Measurements from ENCODE around the gene ANAPC15. TPM values are rescaled to one million over a fixed set of nuclear protein-coding genes. Genes with fewer than 3 reads are reported as not detected.

ANAPC15 gene
- total and polyA plus RNA-seq, 9 of the 15 experiments (the other 6 are each of a cell fraction or from before 2014, with no cell fraction given) = 53.0 to 254 (median 75.7) TPM

DNA sequence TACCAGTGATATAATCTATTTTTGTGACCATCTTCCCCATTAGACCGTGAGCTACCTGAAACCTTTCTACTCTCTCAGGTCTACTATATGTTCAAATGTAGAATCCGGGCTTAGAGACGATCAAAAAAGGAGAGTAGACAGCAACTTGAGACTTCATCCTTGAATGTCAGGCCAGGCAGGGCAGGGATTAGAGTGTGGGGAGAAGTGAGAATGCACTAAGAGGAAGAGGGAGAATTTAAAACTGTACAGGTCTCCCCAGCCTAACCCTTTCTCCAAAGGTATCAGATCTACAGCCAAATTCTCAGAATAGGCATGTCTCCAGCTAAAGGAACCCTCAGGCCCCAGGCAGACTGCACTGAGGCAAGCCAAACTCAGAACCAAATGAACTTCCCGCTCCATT is 10.3 kb downstream of the ANAPC15 start:
- FAIRE-seq (no peak), ATAC-seq (no peak; the same call in 2 of the 3 replicates), DNase-seq (ENCODE audit: extremely low read depth in 1 of 4, low spot score in 3 of 4) (peak in 1 of 4 experiments; percentile 14)
- Histone ChIP-seq H3K9me3 (replicated peaks; ENCODE audit: control insufficient read depth, insufficient read depth, low read depth, low read length) (no peaks in the 10 kb centered on the region), H3K4me3 (peak overlapping the region; percentile 77), H3K4me1 (replicated peaks in 1 of 2; ENCODE audit: control insufficient read depth in 2 of 2, insufficient read depth in 2 of 2, low read length in 2 of 2) (peaks cover 14 to 39% of the 10 kb centered on the region in 2 experiments), H4K20me1 (replicated peaks; ENCODE audit: control insufficient read depth, insufficient read depth, low read length) (no peaks in the 10 kb centered on the region), H2AFZ (ENCODE audit: low read depth, low read length) (no peak overlapping the region), H3K27ac (ENCODE audit: extremely low read depth, low read depth, low read length) (peak overlapping the region; percentile 95), H3K79me2 (ENCODE audit: control insufficient read depth, insufficient read depth, low read length) (peaks cover 43% of the 10 kb centered on the region), H3K27me3 (ENCODE audit: control insufficient read depth in 2 of 2, insufficient read depth in 2 of 2, low read length in 2 of 2) (no peaks in the 10 kb centered on the region), H3K4me2 (ENCODE audit: insufficient read depth, low read length) (peak overlapping the region; percentile 95), H3K9me1 (ENCODE audit: control insufficient read depth, insufficient read depth, low read length) (no peaks in the 10 kb centered on the region), H3K9ac (ENCODE audit: insufficient read depth in 1 of 2, low read depth in 2 of 2, low read length in 2 of 2) (peak overlapping the region; percentile 96 to 98), H3K36me3 (ENCODE audit: control insufficient read depth, insufficient read depth, low read length) (peaks cover 50% of the 10 kb centered on the region)
- intact Hi-C loops (cut with micrococcal nuclease) (loop anchor here (5.0 kb wide), 1 partner anchor 330 kb away; the partner anchor contains the start of gene CLPB), in situ Hi-C loops (cut with MboI) (no loop called here)
- WGBS (ENCODE audit: insufficient coverage, low coverage, missing lambda C conversion rate) = 0% methylated on average over 4 of the region's 4 CpGs
- POLR2A ChIA-PET = interaction anchor here (0.7 to 3.4 kb wide), 7 partner anchors 9 to 209 kb away, joined by 3 to 21 read pairs (median 13); partner anchors contain the start of gene ANAPC15
- CTCF ChIA-PET (ENCODE audit: low intra/inter-chr PET ratio) = no interaction called here
- TF ChIP-seq MXD1 (CRISPR knock-in tag; IDR thresholded peaks at IDR 0.05; ENCODE audit: borderline replicate concordance, poor library complexity, severe bottlenecking) (no peak), CBX2 (IDR thresholded peaks at IDR 0.05; ENCODE audit: insufficient read depth, low read length, poor library complexity, severe bottlenecking) (no peak), NEUROD1 (IDR thresholded peaks at IDR 0.05; ENCODE audit: borderline replicate concordance, low read depth, low read length, partially characterized antibody) (no peak), ZNF764 (CRISPR knock-in tag; IDR thresholded peaks at IDR 0.05; ENCODE audit: low read depth) (no peak), ZNF253 (CRISPR knock-in tag; conservative IDR thresholded peaks at IDR 0.05) (no peak), RFX5 (IDR thresholded peaks at IDR 0.05; ENCODE audit: low read depth, low read length) (no peak), SREBF1 (IDR thresholded peaks at IDR 0.05; ENCODE audit: borderline replicate concordance, low read depth, low read length) (no peak), ZNF239 (CRISPR knock-in tag; IDR thresholded peaks at IDR 0.05) (no peak), ZBTB1 (CRISPR knock-in tag; IDR thresholded peaks at IDR 0.05; ENCODE audit: borderline replicate concordance, low read depth) (peak; percentile 25; the same call in 1 of the 2 replicates), ZNF316 (IDR thresholded peaks at IDR 0.05) (no peak), ZNF24 (IDR thresholded peaks at IDR 0.05) (no peak), ZNF668 (CRISPR knock-in tag; IDR thresholded peaks at IDR 0.05) (no peak), ZNF766 (CRISPR knock-in tag; conservative IDR thresholded peaks at IDR 0.05) (no peak), ARHGAP35 (IDR thresholded peaks at IDR 0.05; ENCODE audit: partially characterized antibody) (no peak), SP1 (CRISPR knock-in tag; IDR thresholded peaks at IDR 0.05) (peak; percentile 46; the same call in 1 of the 2 replicates), MAFG (tag; conservative IDR thresholded peaks at IDR 0.05) (no peak)
- TF ChIP-seq, protein P1, sequence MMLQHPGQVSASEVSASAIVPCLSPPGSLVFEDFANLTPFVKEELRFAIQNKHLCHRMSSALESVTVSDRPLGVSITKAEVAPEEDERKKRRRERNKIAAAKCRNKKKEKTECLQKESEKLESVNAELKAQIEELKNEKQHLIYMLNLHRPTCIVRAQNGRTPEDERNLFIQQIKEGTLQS (IDR thresholded peaks at IDR 0.05) = no peak
- TF ChIP-seq, protein P1 (CRISPR knock-in tag; conservative IDR thresholded peaks at IDR 0.05) = no peak
- BruUV-seq (replicated peaks) = TSS peak; percentile 62
